Measurements from ENCODE around the gene ARL15.

The ARL15 gene

DNA sequence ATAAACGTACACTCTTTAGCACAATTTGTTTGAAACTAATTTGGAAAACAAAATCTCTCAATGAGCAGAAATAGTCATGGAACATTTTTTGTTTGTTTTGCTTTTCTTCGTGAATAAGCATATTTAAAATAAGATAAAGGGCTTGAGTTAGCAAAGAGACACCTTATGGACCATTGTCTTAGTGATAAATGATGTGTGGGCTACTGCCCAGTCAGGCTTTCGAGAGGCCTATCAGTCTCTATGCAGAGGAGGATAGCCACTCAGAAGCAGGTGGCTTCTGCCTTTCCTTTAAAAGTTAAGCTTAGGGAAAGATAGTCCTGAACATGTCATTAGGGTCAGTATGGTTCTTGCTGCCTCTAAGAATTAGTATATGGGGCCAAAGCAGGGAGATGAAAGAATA lies 2.1 kb upstream of the ARL15 start:
- H2BK120ac ChIP-seq (ENCODE audit: insufficient read depth, low read length, poor library complexity) = no peak overlapping the region
- H2AK5ac ChIP-seq (ENCODE audit: low read length) = no peak overlapping the region
- H3K4me2 ChIP-seq (ENCODE audit: low read length) = no peak overlapping the region
- H2AFZ ChIP-seq (ENCODE audit: insufficient read depth, low read length, poor library complexity) = no peak overlapping the region
- no peak for DNase-seq
- no peaks in the 10 kb centered on the region for H3K4me1 ChIP-seq (ENCODE audit: control insufficient read depth in 1 of 2, insufficient read depth in 2 of 2, low read length in 2 of 2)
- no peaks in the 10 kb centered on the region for H3K36me3 ChIP-seq (ENCODE audit: control insufficient read depth in 1 of 2, insufficient read depth in 2 of 2, low read length in 2 of 2)
- no peak overlapping the region for H3K4ac ChIP-seq (ENCODE audit: low read depth, low read length)
- no peak overlapping the region for H3K14ac ChIP-seq (ENCODE audit: low read length)
- no CpG with 5 or more reads among the region's 3 CpGs for WGBS (ENCODE audit: extremely low coverage, insufficient coverage, insufficient read length)
- H3K27ac ChIP-seq (ENCODE audit: low read depth, low read length) = no peak overlapping the region
- H2BK5ac ChIP-seq (ENCODE audit: low read depth, low read length, poor library complexity) = no peak overlapping the region
- no peak overlapping the region for H4K8ac ChIP-seq (ENCODE audit: low read depth, low read length)
- no peak overlapping the region for H2BK12ac ChIP-seq (ENCODE audit: low read length)
- H3K18ac ChIP-seq (ENCODE audit: low read length) = no peak overlapping the region
- H4K91ac ChIP-seq (ENCODE audit: low read depth, low read length) = no peak overlapping the region
- no peaks in the 10 kb centered on the region for H3K27me3 ChIP-seq (ENCODE audit: insufficient read depth, low read length)
- no peak overlapping the region for H3K4me3 ChIP-seq (ENCODE audit: low read depth, low read length)
- H3K23ac ChIP-seq (ENCODE audit: low read length) = no peak overlapping the region
- H3K9me3 ChIP-seq (ENCODE audit: insufficient read depth, low read depth, low read length) = no peaks in the 10 kb centered on the region
- H3K9ac ChIP-seq (ENCODE audit: low read length) = no peak overlapping the region
- H4K12ac ChIP-seq (ENCODE audit: low read depth, low read length) = no peak overlapping the region
- peaks cover 12% of the 10 kb centered on the region for H3K79me1 ChIP-seq (ENCODE audit: low read length)
- peaks cover 3% of the 10 kb centered on the region for H3K79me2 ChIP-seq (ENCODE audit: control insufficient read depth, insufficient read depth, low read length, poor library complexity)

DNA sequence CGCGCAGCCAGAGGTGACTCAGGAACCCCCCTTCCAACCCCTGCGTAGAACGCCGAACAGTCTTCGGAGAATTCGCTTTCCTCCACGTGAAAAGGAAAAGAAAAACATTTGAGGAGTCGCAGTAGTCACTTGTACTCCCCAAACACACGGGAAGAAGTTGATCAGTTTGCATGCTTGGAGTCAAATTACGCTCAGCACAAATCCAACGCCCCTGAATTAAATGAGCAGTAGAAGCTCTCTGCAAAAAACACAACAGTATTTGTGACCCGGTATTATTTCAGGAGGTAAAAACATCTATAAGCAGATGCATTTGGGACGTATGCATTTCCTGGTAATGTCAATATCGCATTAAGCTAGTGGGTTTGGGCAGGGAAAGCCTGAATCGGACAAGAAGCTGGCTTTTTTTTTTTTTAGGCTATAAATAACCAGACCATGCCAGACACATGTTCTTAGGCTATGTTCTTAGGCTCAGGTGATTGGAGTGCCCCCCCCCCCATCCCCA lies 854 bp upstream of the ARL15 start:
- Histone ChIP-seq H3K27me3 (ENCODE audit: insufficient read depth, low read length) (no peaks in the 10 kb centered on the region), H2BK120ac (ENCODE audit: insufficient read depth, low read length, poor library complexity) (no peak overlapping the region), H3K14ac (ENCODE audit: low read length) (no peak overlapping the region), H3K4me3 (ENCODE audit: low read depth, low read length) (peak overlapping the region; percentile 80), H3K27ac (ENCODE audit: low read depth, low read length) (peak overlapping the region; percentile 57), H3K36me3 (ENCODE audit: control insufficient read depth in 1 of 2, insufficient read depth in 2 of 2, low read length in 2 of 2) (no peaks in the 10 kb centered on the region), H3K18ac (ENCODE audit: low read length) (no peak overlapping the region), H2BK5ac (ENCODE audit: low read depth, low read length, poor library complexity) (no peak overlapping the region), H4K91ac (ENCODE audit: low read depth, low read length) (peak overlapping the region; percentile 55), H2AFZ (ENCODE audit: insufficient read depth, low read length, poor library complexity) (peak overlapping the region; percentile 12), H2AK5ac (ENCODE audit: low read length) (no peak overlapping the region), H3K79me2 (ENCODE audit: control insufficient read depth, insufficient read depth, low read length, poor library complexity) (peaks cover 3% of the 10 kb centered on the region), H3K9me3 (ENCODE audit: insufficient read depth, low read depth, low read length) (no peaks in the 10 kb centered on the region), H3K9ac (ENCODE audit: low read length) (peak overlapping the region; percentile 79), H3K79me1 (ENCODE audit: low read length) (peaks cover 12% of the 10 kb centered on the region), H3K4ac (ENCODE audit: low read depth, low read length) (no peak overlapping the region), H2BK12ac (ENCODE audit: low read length) (no peak overlapping the region), H4K8ac (ENCODE audit: low read depth, low read length) (no peak overlapping the region), H4K12ac (ENCODE audit: low read depth, low read length) (no peak overlapping the region), H3K4me2 (ENCODE audit: low read length) (peak overlapping the region; percentile 100), H3K4me1 (ENCODE audit: control insufficient read depth in 1 of 2, insufficient read depth in 2 of 2, low read length in 2 of 2) (no peaks in the 10 kb centered on the region), H3K23ac (ENCODE audit: low read length) (no peak overlapping the region)
- WGBS (ENCODE audit: extremely low coverage, insufficient coverage, insufficient read length) = no CpG with 5 or more reads among the region's 16 CpGs
- DNase-seq = peak in 1 of 2 donors; percentile 22

DNA sequence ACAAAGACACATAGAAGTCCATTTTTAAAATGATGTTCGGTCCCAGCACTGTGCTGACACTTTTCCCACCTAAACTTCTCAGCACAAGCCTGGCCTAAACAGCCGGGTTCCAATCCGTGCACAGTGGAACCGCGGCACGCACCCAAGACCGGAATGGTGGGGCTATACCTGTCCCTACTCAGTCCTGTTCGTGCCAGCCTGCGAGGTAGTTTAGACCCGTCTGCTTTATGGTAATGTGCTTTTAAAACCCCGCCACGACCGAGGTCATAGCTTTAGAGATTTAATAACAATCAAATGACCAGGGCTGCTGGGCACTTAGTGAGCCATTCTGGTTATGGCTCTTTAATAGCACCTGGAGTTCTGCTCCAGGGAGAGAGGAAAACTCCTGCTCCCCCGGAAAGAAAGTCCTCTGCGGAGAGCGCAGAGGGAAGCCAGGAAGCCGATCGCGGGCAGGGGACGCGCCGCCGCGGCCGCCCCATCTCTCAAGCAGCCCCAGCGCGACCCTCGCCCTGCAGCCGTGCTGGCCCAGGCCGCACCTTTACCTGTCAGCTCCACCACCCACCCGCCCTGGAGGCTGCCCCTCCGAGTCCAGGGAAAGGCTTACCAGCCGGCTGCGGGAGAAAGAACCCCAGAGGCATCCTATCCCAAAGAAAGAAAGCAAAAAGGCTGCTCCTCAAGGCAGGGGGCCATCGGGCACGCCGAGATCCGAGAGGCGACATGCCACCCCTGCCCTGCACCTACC lies 511 bp downstream of the ARL15 start:
- WGBS (ENCODE audit: extremely low coverage, insufficient coverage, insufficient read length) = no CpG with 5 or more reads among the region's 39 CpGs
- DNase-seq = peak in 1 of 2 donors; percentile 23
- Histone ChIP-seq H3K14ac (ENCODE audit: low read length) (peak overlapping the region; percentile 58), H3K36me3 (ENCODE audit: control insufficient read depth in 1 of 2, insufficient read depth in 2 of 2, low read length in 2 of 2) (no peaks in the 10 kb centered on the region), H3K23ac (ENCODE audit: low read length) (no peak overlapping the region), H2BK120ac (ENCODE audit: insufficient read depth, low read length, poor library complexity) (peak overlapping the region; percentile 87), H3K79me2 (ENCODE audit: control insufficient read depth, insufficient read depth, low read length, poor library complexity) (peaks cover 3% of the 10 kb centered on the region), H3K9me3 (ENCODE audit: insufficient read depth, low read depth, low read length) (no peaks in the 10 kb centered on the region), H3K27me3 (ENCODE audit: insufficient read depth, low read length) (no peaks in the 10 kb centered on the region), H4K91ac (ENCODE audit: low read depth, low read length) (peak overlapping the region; percentile 83), H3K27ac (ENCODE audit: low read depth, low read length) (peak overlapping the region; percentile 63), H4K8ac (ENCODE audit: low read depth, low read length) (peak overlapping the region; percentile 81), H3K4me1 (ENCODE audit: control insufficient read depth in 1 of 2, insufficient read depth in 2 of 2, low read length in 2 of 2) (no peaks in the 10 kb centered on the region), H3K4me3 (ENCODE audit: low read depth, low read length) (peak overlapping the region; percentile 82), H3K4me2 (ENCODE audit: low read length) (peak overlapping the region; percentile 85), H2BK12ac (ENCODE audit: low read length) (peak overlapping the region; percentile 25), H2BK5ac (ENCODE audit: low read depth, low read length, poor library complexity) (peak overlapping the region; percentile 88), H3K9ac (ENCODE audit: low read length) (peak overlapping the region; percentile 28), H3K18ac (ENCODE audit: low read length) (peak overlapping the region; percentile 53), H2AK5ac (ENCODE audit: low read length) (no peak overlapping the region), H4K12ac (ENCODE audit: low read depth, low read length) (peak overlapping the region; percentile 82), H2AFZ (ENCODE audit: insufficient read depth, low read length, poor library complexity) (peak overlapping the region; percentile 28), H3K79me1 (ENCODE audit: low read length) (peaks cover 12% of the 10 kb centered on the region), H3K4ac (ENCODE audit: low read depth, low read length) (peak overlapping the region; percentile 30)

DNA sequence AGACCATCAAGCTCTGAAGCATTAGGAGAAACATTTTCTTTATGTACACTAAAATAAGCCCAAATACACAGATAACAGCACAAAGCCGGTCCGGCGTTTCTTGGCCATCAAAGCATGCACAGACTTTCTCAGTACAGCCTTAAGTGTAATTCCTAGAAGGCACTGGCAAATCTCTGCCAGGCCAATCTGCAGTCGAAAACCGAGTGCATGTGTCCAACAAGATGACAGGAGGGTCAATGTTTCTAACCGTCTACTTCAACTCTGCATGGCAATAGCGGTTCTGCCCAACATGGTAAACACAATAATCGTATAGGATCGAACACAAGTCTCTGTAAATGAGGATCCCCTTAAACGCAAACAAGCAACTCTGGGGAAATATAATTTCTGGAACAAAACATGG lies 1.1 kb downstream of the ARL15 start:
- Histone ChIP-seq H2AFZ (ENCODE audit: insufficient read depth, low read length, poor library complexity) (no peak overlapping the region), H3K27me3 (ENCODE audit: insufficient read depth, low read length) (no peaks in the 10 kb centered on the region), H4K91ac (ENCODE audit: low read depth, low read length) (no peak overlapping the region), H3K36me3 (ENCODE audit: control insufficient read depth in 1 of 2, insufficient read depth in 2 of 2, low read length in 2 of 2) (no peaks in the 10 kb centered on the region), H3K9ac (ENCODE audit: low read length) (no peak overlapping the region), H2BK5ac (ENCODE audit: low read depth, low read length, poor library complexity) (no peak overlapping the region), H4K12ac (ENCODE audit: low read depth, low read length) (no peak overlapping the region), H3K79me1 (ENCODE audit: low read length) (peaks cover 12% of the 10 kb centered on the region), H3K18ac (ENCODE audit: low read length) (no peak overlapping the region), H3K14ac (ENCODE audit: low read length) (no peak overlapping the region), H2BK120ac (ENCODE audit: insufficient read depth, low read length, poor library complexity) (no peak overlapping the region), H3K4me2 (ENCODE audit: low read length) (peak overlapping the region; percentile 85), H3K9me3 (ENCODE audit: insufficient read depth, low read depth, low read length) (no peaks in the 10 kb centered on the region), H3K23ac (ENCODE audit: low read length) (no peak overlapping the region), H2BK12ac (ENCODE audit: low read length) (no peak overlapping the region), H3K4me1 (ENCODE audit: control insufficient read depth in 1 of 2, insufficient read depth in 2 of 2, low read length in 2 of 2) (no peaks in the 10 kb centered on the region), H3K4ac (ENCODE audit: low read depth, low read length) (peak overlapping the region; percentile 30), H2AK5ac (ENCODE audit: low read length) (no peak overlapping the region), H3K27ac (ENCODE audit: low read depth, low read length) (no peak overlapping the region), H3K79me2 (ENCODE audit: control insufficient read depth, insufficient read depth, low read length, poor library complexity) (peaks cover 3% of the 10 kb centered on the region), H3K4me3 (ENCODE audit: low read depth, low read length) (peak overlapping the region; percentile 3), H4K8ac (ENCODE audit: low read depth, low read length) (no peak overlapping the region)
- WGBS (ENCODE audit: extremely low coverage, insufficient coverage, insufficient read length) = no CpG with 5 or more reads among the region's 10 CpGs
- peak in 1 of 2 donors; percentile 8 for DNase-seq

Data from trophoblast cell (in vitro differentiated cells and primary cell).